HG02943 (cell line): ENCODE results near the gene PKN2.
"Not testable (repeated sequence)": the region's sequence is repeated elsewhere in the genome, so short reads cannot be mapped to it uniquely, and the experiment has no call there.

Experiments used
- ATAC-seq: cut with Tn5 transposase; IDR thresholded peaks from one replicate; pipeline ENCODE4 v1.9.1; 2021; ENCODE audit warnings: mild to moderate bottlenecking, low read depth, moderate library complexity; ENCODE audit not compliant: unreplicated experiment

The PKN2 gene

GRCh38 chr1:88779880-88780279 is 95.8 kb downstream of the PKN2 start:
- no peak for ATAC-seq

GRCh38 chr1:88780485-88780884 is 96.4 kb downstream of the PKN2 start:
- ATAC-seq = no peak

DNA sequence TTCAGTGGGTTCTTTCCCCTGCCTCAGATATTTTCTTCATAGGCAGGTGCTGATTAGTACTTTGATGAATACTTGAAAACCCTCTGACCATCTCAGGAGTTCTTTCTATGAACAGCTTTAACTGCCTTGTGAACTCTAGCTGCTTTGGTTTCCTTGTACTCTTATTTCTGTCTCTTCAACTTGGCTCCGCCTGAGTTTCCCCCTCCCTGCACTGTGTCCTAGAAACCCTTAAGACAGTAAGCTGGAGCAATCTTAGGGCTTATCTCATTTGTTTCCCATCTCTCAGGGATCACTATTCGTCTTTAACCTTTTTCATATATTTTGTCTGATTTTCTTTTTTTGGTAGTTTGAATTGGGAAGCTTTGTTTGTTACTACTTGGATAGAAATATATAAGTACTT is 99.1 kb downstream of the PKN2 start:
- ATAC-seq = no peak

DNA sequence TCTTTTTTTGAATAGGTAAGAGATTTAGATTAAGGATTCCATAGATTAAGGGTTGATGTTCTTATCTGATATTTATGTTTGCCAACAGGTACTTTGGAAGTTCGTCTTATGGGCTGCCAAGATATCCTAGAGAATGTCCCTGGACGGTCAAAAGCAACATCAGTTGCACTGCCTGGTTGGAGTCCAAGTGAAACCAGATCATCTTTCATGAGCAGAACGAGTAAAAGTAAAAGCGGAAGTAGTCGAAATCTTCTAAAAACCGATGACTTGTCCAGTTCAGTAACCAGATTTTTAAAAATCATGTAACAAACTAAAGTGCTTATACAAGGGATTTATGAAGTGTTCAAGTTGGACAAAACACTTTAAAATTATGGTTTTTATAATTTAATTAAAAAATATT is 100.5 kb downstream of the PKN2 start:
- no peak for ATAC-seq

DNA sequence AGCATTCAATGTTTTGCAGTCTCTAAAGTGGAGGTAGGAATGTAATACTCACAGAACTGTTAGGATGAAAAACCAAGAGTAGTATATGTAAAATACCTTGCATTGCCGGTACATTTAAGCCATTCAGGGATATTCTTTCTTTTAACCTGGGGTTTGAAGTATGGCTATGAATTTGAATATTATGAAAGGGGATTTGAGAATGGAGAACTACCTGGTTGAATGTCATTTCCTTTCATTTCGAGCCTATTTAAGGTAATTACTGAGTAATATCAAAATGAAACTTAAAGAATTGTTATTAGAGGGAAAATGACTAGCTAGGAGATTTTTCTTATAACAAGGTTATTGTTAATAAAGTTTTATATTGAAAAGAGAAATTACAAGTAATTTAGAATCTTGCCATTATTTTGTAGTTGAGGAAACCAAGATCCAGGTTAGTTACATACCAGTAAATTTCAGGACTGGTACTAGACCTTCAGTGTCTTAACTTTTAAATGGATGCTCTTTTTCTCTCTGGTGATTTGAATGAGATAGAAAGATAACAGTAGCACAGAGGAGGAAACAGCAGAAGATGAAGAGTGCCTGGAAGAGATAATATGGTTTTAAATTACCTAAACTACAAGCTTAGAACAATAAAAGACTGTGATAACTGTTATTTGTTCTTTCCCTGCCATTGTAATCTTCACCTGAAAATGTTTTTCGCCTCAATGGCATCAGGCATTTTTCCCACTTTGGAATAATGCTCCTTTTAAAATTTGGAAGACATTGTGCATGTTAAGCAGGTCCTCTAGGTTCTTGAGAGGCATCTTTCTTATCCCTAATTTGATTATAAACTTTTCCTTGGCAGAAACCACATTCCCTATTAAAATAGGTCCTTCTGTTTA is 103.2 kb downstream of the PKN2 start:
- ATAC-seq = no peak

DNA sequence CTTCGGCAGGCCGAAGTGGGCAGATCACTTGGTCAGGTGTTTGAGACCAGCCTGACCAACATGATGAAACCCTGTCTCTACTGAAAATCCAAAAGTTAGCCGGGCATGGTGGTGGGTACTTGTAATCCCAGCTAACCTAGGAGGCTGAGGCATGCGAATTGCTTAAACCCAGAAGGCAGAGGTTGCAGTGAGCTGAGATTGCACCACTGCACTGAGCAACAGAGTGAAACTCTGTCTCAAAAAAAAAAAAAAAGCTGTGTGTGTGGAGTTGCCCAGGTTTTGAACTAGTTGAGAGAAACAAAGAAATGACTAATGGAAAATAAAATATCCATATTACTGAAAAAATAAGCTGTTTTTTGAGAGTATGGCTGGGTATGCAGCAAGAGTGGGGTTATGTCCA is 107.1 kb downstream of the PKN2 start:
- ATAC-seq = no peak

DNA sequence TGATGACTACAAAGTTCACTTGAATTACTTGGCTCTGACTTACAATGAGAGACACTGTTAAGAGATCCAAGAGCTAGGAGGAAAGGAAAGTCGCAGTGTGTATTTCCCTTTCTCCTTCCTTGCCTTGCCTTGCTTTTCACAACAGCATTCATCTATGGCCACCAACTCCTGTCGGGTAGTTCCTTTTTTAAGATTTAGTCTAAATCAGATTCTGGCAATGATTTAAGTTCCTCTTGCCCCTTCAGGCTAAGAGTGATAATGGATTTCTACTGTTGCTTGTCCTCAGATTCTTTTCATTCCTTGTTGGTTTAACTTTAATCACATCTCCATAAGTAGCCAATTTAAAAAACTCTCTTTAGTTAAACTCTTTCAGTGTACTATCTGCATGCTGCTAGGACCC is 115.4 kb downstream of the PKN2 start:
- no peak for ATAC-seq

DNA sequence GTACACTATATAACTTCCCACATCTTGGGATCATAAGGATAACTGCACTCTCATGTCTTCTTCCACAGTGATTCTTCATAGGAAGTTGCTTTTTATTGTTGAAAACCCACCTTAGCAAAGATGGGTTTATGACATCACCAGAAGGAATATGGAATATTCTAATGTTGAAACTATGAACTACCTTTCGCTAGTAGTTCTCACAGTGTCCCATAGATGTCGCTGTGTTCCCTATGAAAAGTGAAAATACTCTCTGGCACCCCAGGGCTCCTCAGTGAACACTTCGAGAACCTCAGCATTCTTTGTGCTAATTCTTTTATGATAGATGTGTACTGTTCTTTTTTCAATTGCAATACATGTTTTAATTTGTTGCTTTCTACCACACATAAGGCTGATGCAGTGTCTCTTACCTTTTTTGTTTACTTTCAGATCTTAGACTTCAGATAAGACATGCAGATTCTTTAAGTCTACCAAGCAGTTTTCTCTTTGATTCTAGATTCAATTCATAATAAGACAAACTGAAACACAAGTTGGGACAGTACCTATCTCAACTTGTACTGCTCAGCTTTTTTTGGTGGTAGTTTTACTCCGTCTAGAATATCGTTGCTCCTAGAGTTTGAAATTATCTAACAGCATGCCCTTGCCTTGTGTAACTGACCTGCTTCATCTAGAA is 116.4 kb downstream of the PKN2 start:
- no peak for ATAC-seq

DNA sequence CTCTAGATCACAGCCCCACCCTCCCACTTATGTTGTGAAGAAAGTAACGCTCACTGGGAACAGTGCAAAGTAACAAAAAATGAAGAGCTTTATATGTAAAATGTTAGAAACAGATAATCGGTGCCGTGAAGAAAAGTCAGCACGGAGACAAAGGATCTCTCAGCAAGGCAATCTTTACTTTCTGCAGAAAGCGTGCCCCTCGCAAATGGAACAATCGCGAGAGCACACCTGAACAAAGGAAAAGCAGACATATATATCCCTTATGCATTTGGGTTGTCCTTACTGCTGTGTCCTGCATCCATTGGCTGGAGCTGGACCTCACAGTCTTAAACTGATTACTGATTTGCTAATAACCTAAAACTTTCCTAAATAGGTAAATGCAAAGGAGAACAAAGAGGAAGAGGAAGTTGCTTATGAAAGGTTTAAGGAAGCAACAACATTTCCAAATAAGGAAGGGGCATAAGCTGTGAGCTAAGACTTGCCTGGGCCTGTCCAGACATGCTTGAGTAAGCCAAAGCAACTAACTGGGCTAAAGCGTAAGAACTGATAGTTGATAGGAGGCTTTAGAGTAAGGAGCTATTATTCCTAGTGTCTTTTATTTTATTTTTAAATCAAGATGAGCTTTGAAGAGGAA is 117.6 kb downstream of the PKN2 start:
- no peak for ATAC-seq

DNA sequence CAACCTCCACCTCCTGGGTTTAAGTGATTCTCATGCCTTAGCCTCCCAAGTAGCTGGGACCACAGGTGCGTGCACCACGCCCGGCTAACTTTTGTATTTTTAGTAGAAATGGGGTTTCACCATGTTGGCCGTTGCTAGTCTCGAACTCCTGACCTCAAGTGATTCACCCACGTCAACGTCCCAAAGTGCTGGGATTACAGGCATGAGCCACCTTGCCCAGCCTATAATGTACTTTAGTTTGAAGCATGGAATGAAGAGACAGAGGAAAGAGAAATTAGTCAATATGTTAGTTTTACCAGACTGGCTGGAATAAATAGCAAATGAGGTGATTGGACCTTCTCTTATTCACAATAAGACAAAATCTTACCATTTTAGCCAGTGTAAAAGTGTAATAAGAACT is 118.3 kb downstream of the PKN2 start:
- ATAC-seq = no peak

GRCh38 chr1:88802950-88803349 is 118.9 kb downstream of the PKN2 start:
- ATAC-seq = no peak

DNA sequence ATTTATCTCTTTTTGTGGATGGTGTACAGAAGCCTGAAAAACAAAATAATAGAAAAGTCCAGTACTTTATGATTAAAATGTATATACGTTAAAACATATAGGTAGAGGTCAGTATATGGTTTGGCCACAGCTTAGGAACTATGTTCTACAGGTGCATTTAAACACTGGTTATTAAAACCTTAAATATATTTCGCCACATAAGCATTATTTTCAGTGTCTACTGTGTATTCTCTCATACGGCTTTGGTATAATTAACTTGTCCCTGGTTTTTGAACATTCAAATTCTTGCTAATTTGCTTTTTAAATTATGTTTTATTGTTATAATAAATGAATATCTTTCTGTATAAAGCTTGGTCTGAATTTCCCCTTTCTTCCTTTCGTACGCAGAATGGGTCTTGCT is 119.4 kb downstream of the PKN2 start:
- ATAC-seq = no peak

DNA sequence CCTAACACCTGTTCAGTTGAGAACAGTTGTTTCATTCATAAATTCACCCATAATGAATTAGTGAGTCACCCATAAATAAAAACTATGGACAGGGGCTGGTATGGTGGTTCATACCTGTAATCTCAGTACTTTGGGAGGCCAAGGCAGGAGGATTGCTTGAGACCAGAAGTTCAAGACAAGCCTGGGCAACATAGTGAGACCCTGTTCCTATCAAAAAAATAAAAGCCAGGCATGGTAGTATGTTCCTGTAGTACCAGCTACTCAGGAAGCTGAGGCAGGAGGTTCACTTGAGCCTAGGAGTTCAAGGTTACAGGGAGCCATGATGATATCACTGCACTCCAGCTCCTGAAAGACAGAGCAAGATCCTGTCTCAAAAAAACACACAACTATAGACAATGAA is 128.3 kb downstream of the PKN2 start:
- ATAC-seq = no peak

DNA sequence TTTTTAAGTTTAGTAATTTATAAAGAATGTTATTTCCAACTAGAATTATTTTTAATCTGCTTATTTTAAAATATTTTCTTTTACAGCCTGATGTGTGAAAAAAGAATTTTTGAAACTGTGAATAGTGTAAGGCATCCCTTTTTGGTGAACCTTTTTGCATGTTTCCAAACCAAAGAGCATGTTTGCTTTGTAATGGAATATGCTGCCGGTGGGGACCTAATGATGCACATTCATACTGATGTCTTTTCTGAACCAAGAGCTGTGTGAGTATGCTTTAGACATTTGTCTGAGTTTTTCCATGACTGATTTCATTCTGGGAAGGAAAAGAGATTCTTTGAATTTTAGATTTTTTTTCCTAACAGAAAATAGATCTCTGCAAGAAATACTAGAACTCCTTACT is 129.4 kb downstream of the PKN2 start:
- no peak for ATAC-seq

GRCh38 chr1:88819642-88820041 is 135.6 kb downstream of the PKN2 start:
- ATAC-seq = not testable (repeated sequence)

DNA sequence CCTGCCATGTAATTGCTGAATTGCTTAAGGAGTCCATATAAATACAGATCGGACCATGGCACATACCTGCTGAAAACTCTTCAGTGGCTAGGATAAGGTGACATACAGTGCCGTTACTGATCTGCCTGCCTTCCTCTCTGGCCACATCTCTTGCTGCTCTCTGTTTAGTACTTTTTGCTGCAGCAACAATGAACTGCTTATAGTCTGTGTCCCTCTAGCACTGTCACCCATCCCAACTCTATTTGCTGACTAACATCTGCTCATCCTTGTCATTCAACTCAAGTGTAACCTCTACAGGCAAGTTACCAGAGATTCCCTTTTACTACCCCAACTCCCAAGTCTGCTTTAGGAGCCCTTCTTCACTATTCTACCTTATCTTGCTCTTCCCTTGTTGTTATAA is 141.6 kb downstream of the PKN2 start:
- no peak for ATAC-seq

DNA sequence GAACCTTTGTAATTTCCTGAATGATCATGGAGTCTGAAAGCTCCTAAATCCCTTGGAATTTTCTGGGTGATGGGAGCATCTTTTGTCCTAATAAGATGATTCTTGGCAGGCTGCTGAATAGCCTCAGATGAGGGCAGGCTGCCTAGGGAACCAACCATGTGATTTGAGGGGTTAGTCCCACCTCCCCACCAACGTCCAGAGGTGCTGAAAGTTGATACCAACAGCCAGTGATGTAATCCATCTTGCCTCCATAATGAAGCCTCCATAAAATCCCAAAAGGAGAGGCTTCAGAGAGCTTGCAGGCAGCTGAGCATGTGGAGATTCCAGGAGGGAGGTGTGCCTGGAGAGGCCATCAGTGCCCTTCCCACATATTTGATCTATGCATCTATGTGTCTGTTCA is 163.6 kb downstream of the PKN2 start:
- ATAC-seq = no peak

- ATAC-seq = no peak
These were observed 167.4 kb downstream of the PKN2 start for GRCh38 chr1:88851303-88852063.

DNA sequence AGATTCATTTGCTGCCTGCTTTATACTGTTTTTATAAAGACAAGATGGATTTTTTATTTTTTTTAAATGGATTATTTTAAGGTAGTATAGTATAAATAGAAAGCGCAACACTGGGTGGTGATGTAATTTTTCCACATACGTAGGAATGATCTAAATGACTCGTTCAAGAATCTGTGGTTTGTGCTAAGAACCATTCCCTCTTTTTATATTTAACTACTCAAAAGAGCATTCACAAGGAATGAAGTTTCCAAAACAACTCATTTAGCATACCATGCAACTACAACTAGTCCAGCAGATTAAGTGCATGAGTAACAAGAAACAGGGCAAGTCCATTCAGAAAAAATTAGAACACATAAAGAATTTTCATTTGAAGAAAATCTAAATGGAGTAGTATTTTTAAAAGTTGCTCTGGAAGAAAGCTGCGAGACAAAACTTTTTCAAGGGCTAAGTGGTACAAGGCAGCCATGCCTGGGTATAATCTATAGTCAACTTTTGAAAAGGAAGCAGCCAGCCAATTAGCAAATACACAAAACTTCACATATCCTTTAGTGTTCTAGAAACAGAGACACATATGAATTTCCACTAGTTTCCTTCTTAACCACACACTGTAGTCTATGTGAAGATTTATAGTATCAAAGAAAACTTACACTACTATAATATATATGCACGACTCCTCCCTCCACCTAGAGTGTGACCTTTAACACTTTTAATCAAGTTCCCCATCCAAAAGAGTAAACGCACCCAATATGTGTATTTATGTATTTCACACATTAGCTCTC is 183.9 kb downstream of the PKN2 start:
- ATAC-seq = no peak

- ATAC-seq = not testable (repeated sequence)
These were observed 185.6 kb downstream of the PKN2 start for GRCh38 chr1:88869644-88870043.
